DOHH2 (cell line): ENCODE measurements around the gene CRYBA4.

Experiments
- H3F3A ChIP-seq: fragments of 200-600 bp; sonication (generic), shearing (Covaris generic); 2 replicates; pipeline ENCODE4 v1.6.0; 2016; ENCODE audit warnings: antibody characterized with exemption, mild to moderate bottlenecking; ENCODE audit not compliant: control insufficient read depth, insufficient read depth
- H3K27ac ChIP-seq: fragments of 200-600 bp; sonication (generic); 2 replicates; pipeline ENCODE4 v1.5.1; 2014; ENCODE audit warnings: low read depth, mild to moderate bottlenecking, low read length, moderate library complexity
- H3K27me3 ChIP-seq: fragments of 200-600 bp; sonication (generic); 2 replicates; pipeline ENCODE4 v1.6.1; 2014; ENCODE audit warnings: mild to moderate bottlenecking, low read length, mixed read lengths; ENCODE audit not compliant: control insufficient read depth
- H3K36me3 ChIP-seq: fragments of 200-600 bp; sonication (generic); 2 replicates; pipeline ENCODE4 v1.6.1; 2014; ENCODE audit warnings: mild to moderate bottlenecking, low read length, moderate library complexity, mixed read lengths; ENCODE audit not compliant: control insufficient read depth
- H3K4me1 ChIP-seq: fragments of 200-600 bp; sonication (generic); 2 replicates; pipeline ENCODE4 v1.6.1; 2014; ENCODE audit warnings: mild to moderate bottlenecking, low read length, mixed read lengths; ENCODE audit not compliant: control insufficient read depth
- H3K4me2 ChIP-seq: fragments of 200-600 bp; sonication (generic); 2 replicates; pipeline ENCODE4 v1.6.0; 2014; ENCODE audit warnings: mild to moderate bottlenecking, low read length, moderate library complexity
- H3K4me3 ChIP-seq: fragments of 200-600 bp; sonication (generic); 2 replicates; pipeline ENCODE4 v1.5.1; 2014; ENCODE audit warnings: mild to moderate bottlenecking, low read length, mixed read lengths
- H3K79me2 ChIP-seq: fragments of 200-600 bp; sonication (generic); 2 replicates; pipeline ENCODE4 v1.6.1; 2014; ENCODE audit warnings: mild to moderate bottlenecking, low read length, mixed read lengths; ENCODE audit not compliant: control insufficient read depth
- H3K9me2 ChIP-seq: fragments of 200-600 bp; sonication (generic); replicated peaks from 2 replicates; pipeline ENCODE4 v1.6.1; 2014; ENCODE audit warnings: mild to moderate bottlenecking, low read length, mixed read lengths; ENCODE audit not compliant: control insufficient read depth
- H3K9me3 ChIP-seq: fragments of 200-600 bp; sonication (generic); 2 replicates; pipeline ENCODE4 v1.6.1; 2014; ENCODE audit warnings: antibody characterized with exemption, low read length, mixed read lengths; ENCODE audit not compliant: control insufficient read depth, insufficient read depth
- H4K20me1 ChIP-seq: fragments of 200-600 bp; sonication (generic); 2 replicates; pipeline ENCODE4 v1.6.0; 2014; ENCODE audit warnings: low read depth, mild to moderate bottlenecking, antibody characterized with exemption, low read length, moderate library complexity; ENCODE audit not compliant: control insufficient read depth, insufficient read depth
- EZH2phosphoT487 ChIP-seq: fragments of 200-600 bp; sonication (generic); IDR thresholded peaks from 2 replicates; pipeline ENCODE4 v1.6.1; 2017; ENCODE audit warnings: borderline replicate concordance, mild to moderate bottlenecking, antibody characterized with exemption, low read length, moderate library complexity, mixed read lengths
- TF ChIP-seq, protein P1 (sequence below): fragments of 200-600 bp; sonication (generic); IDR thresholded peaks from one replicate; pipeline ENCODE4 v1.5.1; 2014; ENCODE audit warnings: antibody characterized with exemption, mild to moderate bottlenecking, low read depth, low read length; ENCODE audit not compliant: poor library complexity, severe bottlenecking

The CRYBA4 gene

GRCh38 chr22:26670459-26670858 is 48.7 kb downstream of the CRYBA4 start:
- H4K20me1 ChIP-seq = no peaks in the 10 kb centered on the region
- H3K9me2 ChIP-seq = no peaks in the 10 kb centered on the region
- peak overlapping the region; percentile 95 for H3K4me2 ChIP-seq
- H3F3A ChIP-seq = peaks cover 30% of the 10 kb centered on the region
- H3K27ac ChIP-seq = peak overlapping the region; percentile 98
- H3K36me3 ChIP-seq = peaks cover 7% of the 10 kb centered on the region
- H3K4me1 ChIP-seq = peaks cover 90% of the 10 kb centered on the region
- no peaks in the 10 kb centered on the region for H3K27me3 ChIP-seq
- H3K79me2 ChIP-seq = peaks cover 23% of the 10 kb centered on the region
- H3K9me3 ChIP-seq = no peaks in the 10 kb centered on the region
- peak overlapping the region; percentile 71 for H3K4me3 ChIP-seq
- TF ChIP-seq, protein P1, sequence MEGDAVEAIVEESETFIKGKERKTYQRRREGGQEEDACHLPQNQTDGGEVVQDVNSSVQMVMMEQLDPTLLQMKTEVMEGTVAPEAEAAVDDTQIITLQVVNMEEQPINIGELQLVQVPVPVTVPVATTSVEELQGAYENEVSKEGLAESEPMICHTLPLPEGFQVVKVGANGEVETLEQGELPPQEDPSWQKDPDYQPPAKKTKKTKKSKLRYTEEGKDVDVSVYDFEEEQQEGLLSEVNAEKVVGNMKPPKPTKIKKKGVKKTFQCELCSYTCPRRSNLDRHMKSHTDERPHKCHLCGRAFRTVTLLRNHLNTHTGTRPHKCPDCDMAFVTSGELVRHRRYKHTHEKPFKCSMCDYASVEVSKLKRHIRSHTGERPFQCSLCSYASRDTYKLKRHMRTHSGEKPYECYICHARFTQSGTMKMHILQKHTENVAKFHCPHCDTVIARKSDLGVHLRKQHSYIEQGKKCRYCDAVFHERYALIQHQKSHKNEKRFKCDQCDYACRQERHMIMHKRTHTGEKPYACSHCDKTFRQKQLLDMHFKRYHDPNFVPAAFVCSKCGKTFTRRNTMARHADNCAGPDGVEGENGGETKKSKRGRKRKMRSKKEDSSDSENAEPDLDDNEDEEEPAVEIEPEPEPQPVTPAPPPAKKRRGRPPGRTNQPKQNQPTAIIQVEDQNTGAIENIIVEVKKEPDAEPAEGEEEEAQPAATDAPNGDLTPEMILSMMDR = no peak
- no peak for TF ChIP-seq EZH2phosphoT487

- peaks cover 32% of the 10 kb centered on the region for H3K79me2 ChIP-seq
- no peaks in the 10 kb centered on the region for H4K20me1 ChIP-seq
- H3K27me3 ChIP-seq = no peaks in the 10 kb centered on the region
- TF ChIP-seq, protein P1 = no peak
- no peak for TF ChIP-seq EZH2phosphoT487
- H3K4me1 ChIP-seq = peaks cover 83% of the 10 kb centered on the region
- no peaks in the 10 kb centered on the region for H3K9me3 ChIP-seq
- peak overlapping the region; percentile 71 for H3K4me3 ChIP-seq
- peaks cover 26% of the 10 kb centered on the region for H3F3A ChIP-seq
- peaks cover 7% of the 10 kb centered on the region for H3K36me3 ChIP-seq
- no peaks in the 10 kb centered on the region for H3K9me2 ChIP-seq
- peak overlapping the region; percentile 95 for H3K4me2 ChIP-seq
- peak overlapping the region; percentile 98 for H3K27ac ChIP-seq
Observed at GRCh38 chr22:26671317-26672059, 49.7 kb downstream of the CRYBA4 start.

DNA sequence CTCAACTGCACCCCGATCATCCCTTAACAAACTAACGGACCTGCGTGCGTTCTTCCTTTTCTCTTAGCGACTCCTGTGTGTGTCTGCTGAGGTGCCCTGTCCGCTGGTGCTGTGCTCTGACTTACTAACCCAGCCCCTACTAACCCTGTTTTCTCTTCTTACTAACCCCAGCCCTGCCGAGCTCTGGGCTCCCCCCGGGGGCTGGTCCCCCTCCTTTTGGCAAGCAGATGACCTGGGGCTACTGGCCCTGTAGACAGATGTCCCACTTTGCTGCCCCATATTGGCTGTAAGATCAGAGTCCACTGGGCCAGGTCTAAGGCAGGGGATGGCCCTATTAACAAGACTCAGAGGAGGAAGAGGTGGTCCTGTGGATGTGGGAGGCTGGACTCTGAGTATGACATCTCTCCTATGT is 50.3 kb downstream of the CRYBA4 start:
- Histone ChIP-seq H3K4me3 (peak overlapping the region; percentile 71), H3K4me2 (peak overlapping the region; percentile 95), H3K27ac (peak overlapping the region; percentile 98), H3K4me1 (peaks cover 77% of the 10 kb centered on the region), H4K20me1 (no peaks in the 10 kb centered on the region), H3F3A (peaks cover 26% of the 10 kb centered on the region), H3K36me3 (peaks cover 7% of the 10 kb centered on the region), H3K9me3 (no peaks in the 10 kb centered on the region), H3K27me3 (no peaks in the 10 kb centered on the region), H3K9me2 (no peaks in the 10 kb centered on the region), H3K79me2 (peaks cover 32% of the 10 kb centered on the region)
- TF ChIP-seq, protein P1 = no peak
- no peak for TF ChIP-seq EZH2phosphoT487
